ENCODE results near the gene CARS2.

DNA sequence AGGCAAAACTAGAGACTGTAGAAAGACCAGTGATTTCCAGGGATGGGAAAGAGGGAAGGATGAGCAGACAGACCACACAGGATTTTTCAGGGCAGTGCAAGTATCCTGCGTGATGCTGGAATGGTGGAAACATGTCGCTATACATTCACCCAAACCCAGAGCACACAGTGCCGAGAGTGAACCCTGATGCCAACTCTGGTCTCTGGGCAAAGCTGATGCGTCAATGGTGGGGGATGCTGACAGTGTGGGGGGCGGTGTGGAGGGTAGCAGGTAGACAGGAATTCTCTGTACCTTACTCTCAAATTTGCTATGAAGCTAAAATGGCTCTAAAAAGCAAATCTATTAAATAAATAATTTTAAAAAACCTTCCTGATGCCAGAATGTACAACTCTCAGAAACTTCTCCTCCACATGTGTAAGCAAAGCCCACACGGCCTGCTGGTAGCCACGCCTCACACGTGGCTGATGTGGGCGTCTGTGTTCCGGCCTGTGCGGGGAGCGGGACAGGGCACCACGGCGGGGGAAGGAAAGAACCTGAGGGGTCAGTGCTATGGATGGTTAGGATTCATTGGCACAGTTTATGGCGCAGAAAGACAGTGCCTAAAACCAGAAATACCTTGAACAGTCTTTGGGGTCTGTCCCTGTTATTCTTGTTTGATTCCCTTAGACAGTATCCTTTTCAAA is 23.9 kb downstream of the CARS2 start:
- no peak for TF ChIP-seq POLR2A (IDR thresholded peaks at IDR 0.05)
- TF ChIP-seq, protein P1, sequence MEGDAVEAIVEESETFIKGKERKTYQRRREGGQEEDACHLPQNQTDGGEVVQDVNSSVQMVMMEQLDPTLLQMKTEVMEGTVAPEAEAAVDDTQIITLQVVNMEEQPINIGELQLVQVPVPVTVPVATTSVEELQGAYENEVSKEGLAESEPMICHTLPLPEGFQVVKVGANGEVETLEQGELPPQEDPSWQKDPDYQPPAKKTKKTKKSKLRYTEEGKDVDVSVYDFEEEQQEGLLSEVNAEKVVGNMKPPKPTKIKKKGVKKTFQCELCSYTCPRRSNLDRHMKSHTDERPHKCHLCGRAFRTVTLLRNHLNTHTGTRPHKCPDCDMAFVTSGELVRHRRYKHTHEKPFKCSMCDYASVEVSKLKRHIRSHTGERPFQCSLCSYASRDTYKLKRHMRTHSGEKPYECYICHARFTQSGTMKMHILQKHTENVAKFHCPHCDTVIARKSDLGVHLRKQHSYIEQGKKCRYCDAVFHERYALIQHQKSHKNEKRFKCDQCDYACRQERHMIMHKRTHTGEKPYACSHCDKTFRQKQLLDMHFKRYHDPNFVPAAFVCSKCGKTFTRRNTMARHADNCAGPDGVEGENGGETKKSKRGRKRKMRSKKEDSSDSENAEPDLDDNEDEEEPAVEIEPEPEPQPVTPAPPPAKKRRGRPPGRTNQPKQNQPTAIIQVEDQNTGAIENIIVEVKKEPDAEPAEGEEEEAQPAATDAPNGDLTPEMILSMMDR (IDR thresholded peaks at IDR 0.05), result no peak
